K562 (cell line): Measurements from ENCODE around the gene VPS13D. TPM values are rescaled to one million over a fixed set of nuclear protein-coding genes. Genes with fewer than 3 reads are reported as not detected.

Source experiments
- ATAC-seq: fragments of 200-7000 bp; cut with Tn5 transposase; 3 replicates; pipeline ENCODE4 v1.9.1; 2020; ENCODE audit warnings: moderate library complexity
- BruUV-seq: library from RNA; stranded (reverse); fragments of 400-500 nt; replicated peaks from 2 replicates; lab custom pipeline; 2021; lab: Mats Ljungman, UMichigan
- CTCF ChIA-PET: fragments of 300-600 bp; formaldehyde crosslinking; extraction: SDS; loops from one replicate; lab custom pipeline; 2021; ENCODE audit warnings: low intra/inter-chr PET ratio; lab: Yijun Ruan, JAX
- POLR2A ChIA-PET: fragments of 300-600, 350-650 bp; sonication (Branson Sonifier 250); formaldehyde crosslinking; extraction: SDS; loops from one replicate; lab custom pipeline; 2021; ENCODE audit warnings: antibody characterized with exemption, inconsistent platforms; lab: Yijun Ruan, JAX
- DNase-seq, 4 experiments: peaks; one replicate each; pipeline versions ENCODE4 v3.0.0 to v3.0.0-alpha.2; 2011 to 2018; ENCODE audit warnings: low spot score in 3 of 4, mixed read lengths in 3 of 4; ENCODE audit errors: extremely low read depth in 1 of 4
- FAIRE-seq: peaks from 2 replicates; lab custom pipeline; 2011; peaks lifted over from hg19 to GRCh38; lab: Jason Lieb, UNC
- H2AFZ ChIP-seq: 2 replicates; pipeline ENCODE4 v1.6.0; 2011; ENCODE audit warnings: low read depth, low read length, control low read depth, inconsistent platforms
- H3K27ac ChIP-seq: fragments of 200-600 bp; 3 replicates; pipeline ENCODE4 v1.8.0; 2011; ENCODE audit warnings: low read depth, mild to moderate bottlenecking, control low read depth, inconsistent platforms, low read length, moderate library complexity, mixed read lengths; ENCODE audit errors: extremely low read depth
- H3K27me3 ChIP-seq, 2 experiments: fragments of 300-600 bp in 1 of 2; 2 replicates in 1 of 2; 3 replicates in 1 of 2; pipeline versions ENCODE4 v1.6.0 to v1.8.0; 2011; ENCODE audit warnings: inconsistent platforms in 2 of 2, low read length in 2 of 2, mild to moderate bottlenecking in 1 of 2, mixed read lengths in 1 of 2, moderate library complexity in 1 of 2; ENCODE audit not compliant: control insufficient read depth in 2 of 2, insufficient read depth in 2 of 2
- H3K36me3 ChIP-seq: fragments of 300-600 bp; 3 replicates; pipeline ENCODE4 v1.8.0; 2011; ENCODE audit warnings: mild to moderate bottlenecking, low read length, inconsistent platforms; ENCODE audit not compliant: control insufficient read depth, insufficient read depth
- H3K4me1 ChIP-seq, 2 experiments: fragments of 200-600 bp in 1 of 2; replicated peaks in 1 of 2; 2 replicates in 1 of 2; 3 replicates in 1 of 2; pipeline versions ENCODE4 v1.5.1 to v1.8.0; 2011; ENCODE audit warnings: inconsistent platforms in 2 of 2, low read length in 2 of 2, mild to moderate bottlenecking in 1 of 2, mixed read lengths in 1 of 2, moderate library complexity in 1 of 2; ENCODE audit not compliant: control insufficient read depth in 2 of 2, insufficient read depth in 2 of 2
- H3K4me2 ChIP-seq: 2 replicates; pipeline ENCODE4 v1.6.1; 2011; ENCODE audit warnings: low read length, control low read depth, inconsistent platforms, mixed read lengths; ENCODE audit not compliant: insufficient read depth
- H3K4me3 ChIP-seq: fragments of 200-600 bp; sonication (generic), shearing (Covaris generic); 2 replicates; pipeline ENCODE4 v1.5.1; 2016; ENCODE audit warnings: control low read depth, inconsistent platforms
- H3K79me2 ChIP-seq: fragments of 200-600 bp; 3 replicates; pipeline ENCODE4 v1.8.0; 2011; ENCODE audit warnings: low read length, inconsistent platforms; ENCODE audit not compliant: control insufficient read depth, insufficient read depth
- H3K9ac ChIP-seq, 2 experiments: 2 replicates each; pipeline versions ENCODE4 v1.6.0 to v1.6.1; 2011; ENCODE audit warnings: low read depth in 2 of 2, low read length in 2 of 2, control low read depth in 1 of 2, inconsistent platforms in 1 of 2, mild to moderate bottlenecking in 1 of 2, mixed read lengths in 1 of 2; ENCODE audit not compliant: insufficient read depth in 1 of 2
- H3K9me1 ChIP-seq: one replicate; pipeline ENCODE4 v1.6.0; 2011; ENCODE audit warnings: inconsistent platforms, mild to moderate bottlenecking, low read length, moderate library complexity; ENCODE audit not compliant: control insufficient read depth, insufficient read depth
- H3K9me3 ChIP-seq: replicated peaks from 2 replicates; pipeline ENCODE4 v1.5.1; 2011; ENCODE audit warnings: low read depth, low read length, inconsistent platforms; ENCODE audit not compliant: control insufficient read depth, insufficient read depth
- H4K20me1 ChIP-seq: replicated peaks from 2 replicates; pipeline ENCODE4 v1.6.1; 2011; ENCODE audit warnings: low read length, inconsistent platforms, mixed read lengths; ENCODE audit not compliant: control insufficient read depth, insufficient read depth
- ESRRA ChIP-seq: fragments of 450-650 bp; IDR thresholded peaks from 2 replicates; pipeline ENCODE4 v1.6.1; 2014; ENCODE audit warnings: low read depth, mild to moderate bottlenecking, moderate library complexity, borderline replicate concordance
- HDAC8 ChIP-seq: fragments of 450-650 bp; IDR thresholded peaks from 2 replicates; pipeline ENCODE4 v1.6.1; 2016; ENCODE audit warnings: mild to moderate bottlenecking, missing genetic modification characterization, moderate library complexity, missing compliant biosample characterization
- HMG20B ChIP-seq: fragments of 250-450 bp; sonication (Bioruptor Pico); IDR thresholded peaks from 2 replicates; pipeline ENCODE4 v1.5.0; 2021; ENCODE audit warnings: mild to moderate bottlenecking
- KLF1 ChIP-seq: fragments of 450-650 bp; IDR thresholded peaks from 2 replicates; pipeline ENCODE4 v1.6.1; 2016; ENCODE audit warnings: missing genetic modification characterization, missing compliant biosample characterization
- MEIS2 ChIP-seq: fragments of 450-650 bp; IDR thresholded peaks from 2 replicates; pipeline ENCODE4 v1.6.1; 2014; ENCODE audit warnings: mild to moderate bottlenecking; ENCODE audit not compliant: partially characterized antibody
- NR1H2 ChIP-seq: sonication (generic); formaldehyde crosslinking; IDR thresholded peaks from 2 replicates; pipeline ENCODE4 v1.4.0; 2020; ENCODE audit warnings: mild to moderate bottlenecking, missing genetic modification reagents
- NRF1 ChIP-seq, 2 experiments: fragments of 450-650 bp; IDR thresholded peaks in 1 of 2; conservative IDR thresholded peaks in 1 of 2; 2 replicates each; pipeline ENCODE4 v1.6.1; 2014; ENCODE audit warnings: mild to moderate bottlenecking in 2 of 2
- PKNOX1 ChIP-seq: fragments of 450-650 bp; IDR thresholded peaks from 2 replicates; pipeline ENCODE4 v1.6.1; 2016
- RBM25 ChIP-seq: fragments of 200-400 bp; formaldehyde crosslinking; IDR thresholded peaks from 2 replicates; pipeline ENCODE4 v1.6.1; 2018; ENCODE audit warnings: low read length, low read depth, moderate library complexity; ENCODE audit not compliant: severe bottlenecking
- SREBF1 ChIP-seq: fragments of 150-350 bp; IDR thresholded peaks from 2 replicates; pipeline ENCODE4 v1.6.1; 2014; ENCODE audit warnings: antibody characterized with exemption, low read depth, low read length, borderline replicate concordance
- TAF15 ChIP-seq: fragments of 200-400 bp; formaldehyde crosslinking; IDR thresholded peaks from 2 replicates; pipeline ENCODE4 v1.6.1; 2017; ENCODE audit warnings: mild to moderate bottlenecking, low read depth, low read length, moderate library complexity
- TBP ChIP-seq: optimal IDR thresholded peaks from 2 replicates; pipeline ENCODE3; 2011; ENCODE audit warnings: low read depth, low read length, improper control_type of control experiment
- WGBS: fragments of 100-300 bp; shearing (Covaris generic); methylation state at CpG from one replicate; pipeline ENCODE4 v1.1.6; 2016; ENCODE audit warnings: low coverage, mixed read lengths; ENCODE audit not compliant: insufficient coverage; ENCODE audit errors: missing lambda C conversion rate; 5-methylcytosine and 5-hydroxymethylcytosine counted together
- in situ Hi-C: fragments of 300-500 bp; cut with MboI; formaldehyde crosslinking; loops from 4 replicates; pipeline ENCODE4 v1.15.0; 2018; ENCODE audit warnings: inconsistent platforms, mixed read lengths
- intact Hi-C: fragments of 100-400 bp; cut with micrococcal nuclease; formaldehyde crosslinking; loops from 2 replicates; pipeline ENCODE4 v1.14.2; 2022
- polyA plus RNA-seq, 8 experiments: library from polyadenylated mRNA; depleted of rRNA in 4 of 8; stranded (reverse) in 5 of 8; unstranded in 3 of 8; fragments of >200 nt; fragmentation: Nextera tagmentation in 2 of 8; fragmentation: Illumina TruSeq in 1 of 8; extraction: Ambion mirVana in 2 of 8; extraction: Trizol in 1 of 8; gene quantifications; 2 replicates each; pipeline versions ENCODE4 v1.2.1 to v1.2.3, GENCODE V29; 2011 to 2014; ENCODE audit warnings: inconsistent platforms in 1 of 8, missing spikeins in 1 of 8
- total RNA-seq, 7 experiments: library from RNA; depleted of rRNA in 6 of 7; stranded (reverse); fragments of >200 nt in 6 of 7; fragmentation: Illumina TruSeq in 2 of 7; extraction: Trizol in 2 of 7; gene quantifications; 2 replicates each; pipeline versions ENCODE4 v1.2.1 to v1.2.3, GENCODE V29; 2011 to 2021; ENCODE audit warnings: low replicate concordance in 1 of 7
- TF ChIP-seq, protein P1 (sequence below): fragments of 250-450 bp; sonication (Bioruptor Pico); IDR thresholded peaks from 2 replicates; pipeline ENCODE4 v1.4.0; 2020; ENCODE audit warnings: mild to moderate bottlenecking, moderate library complexity

The VPS13D gene
- total and polyA plus RNA-seq, 9 of the 15 experiments (the other 6 are each of a cell fraction or from before 2014, with no cell fraction given), result 6.1 to 51.5 (median 38.5) TPM

DNA sequence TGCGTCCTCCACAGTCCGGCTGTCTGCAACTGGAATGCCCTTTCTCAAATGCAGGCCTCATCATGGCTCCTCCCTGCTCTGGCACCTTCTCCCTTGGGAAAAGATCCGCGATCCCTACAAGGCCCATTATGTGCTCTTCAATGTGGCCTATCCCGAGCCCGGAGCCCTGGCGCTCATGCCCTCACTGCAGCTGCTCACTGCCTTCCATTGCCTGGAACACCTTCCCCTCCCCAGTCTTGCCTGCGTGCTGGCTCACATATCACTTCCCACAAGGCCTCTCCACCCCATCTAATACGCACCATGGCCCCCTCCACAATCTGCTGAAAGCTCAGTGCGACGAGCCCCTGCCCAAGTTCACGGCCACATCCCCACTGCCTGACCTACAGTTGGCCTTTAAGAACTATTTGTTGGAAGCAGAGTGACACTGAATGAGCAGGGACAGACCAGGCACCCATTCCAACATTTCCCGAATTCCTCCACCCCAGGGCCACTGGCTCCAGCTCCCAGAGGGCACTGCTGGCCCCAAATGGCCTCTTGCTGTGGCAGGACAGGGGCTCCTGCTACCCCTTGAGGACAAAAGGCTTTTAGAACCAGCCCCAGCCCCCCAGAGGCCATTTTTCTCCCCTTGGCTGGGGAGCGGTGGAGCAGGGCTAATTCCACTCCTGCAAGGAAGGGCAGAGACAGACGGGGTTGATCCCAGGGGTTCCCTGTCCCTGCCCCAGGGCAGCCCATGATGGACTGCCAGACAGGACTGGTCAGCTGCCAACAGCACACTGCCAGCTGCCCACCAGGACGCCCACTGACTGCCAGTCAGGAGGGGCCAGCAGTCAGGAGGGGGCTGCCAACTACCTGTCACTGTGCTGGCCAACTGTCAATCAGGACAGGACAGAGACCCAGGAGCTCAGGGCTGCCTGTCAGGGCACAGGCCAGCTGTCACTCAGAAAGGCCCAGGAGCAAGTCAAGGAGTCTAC lies 323.4 kb downstream of the VPS13D start:
- peak overlapping the region; percentile 53 for H2AFZ ChIP-seq
- intact Hi-C loops (no loop called here), in situ Hi-C loops (no loop called here)
- ATAC-seq (no peak), FAIRE-seq (no peak), DNase-seq (peak in 1 of 4 experiments; percentile 25)
- CTCF ChIA-PET, result no interaction called here
- H3K36me3 ChIP-seq, result no peaks in the 10 kb centered on the region
- no peaks in the 10 kb centered on the region for H4K20me1 ChIP-seq
- H3K4me2 ChIP-seq, result no peak overlapping the region
- H3K79me2 ChIP-seq, result no peaks in the 10 kb centered on the region
- no peak for TF ChIP-seq NRF1 (conservative IDR thresholded peaks at IDR 0.05 in 1 of 2, IDR thresholded peaks at IDR 0.05 in 1 of 2)
- TF ChIP-seq SREBF1, result no peak
- TF ChIP-seq TAF15, result no peak
- peak; percentile 11 for TF ChIP-seq MEIS2
- no peak for TF ChIP-seq KLF1 (tag)
- no peak for TF ChIP-seq HMG20B
- peak; percentile 86 for TF ChIP-seq PKNOX1
- TF ChIP-seq ESRRA, result 0 out of 2 replicates have a peak, but pooled peaks have one; percentile 6
- TF ChIP-seq, protein P1, sequence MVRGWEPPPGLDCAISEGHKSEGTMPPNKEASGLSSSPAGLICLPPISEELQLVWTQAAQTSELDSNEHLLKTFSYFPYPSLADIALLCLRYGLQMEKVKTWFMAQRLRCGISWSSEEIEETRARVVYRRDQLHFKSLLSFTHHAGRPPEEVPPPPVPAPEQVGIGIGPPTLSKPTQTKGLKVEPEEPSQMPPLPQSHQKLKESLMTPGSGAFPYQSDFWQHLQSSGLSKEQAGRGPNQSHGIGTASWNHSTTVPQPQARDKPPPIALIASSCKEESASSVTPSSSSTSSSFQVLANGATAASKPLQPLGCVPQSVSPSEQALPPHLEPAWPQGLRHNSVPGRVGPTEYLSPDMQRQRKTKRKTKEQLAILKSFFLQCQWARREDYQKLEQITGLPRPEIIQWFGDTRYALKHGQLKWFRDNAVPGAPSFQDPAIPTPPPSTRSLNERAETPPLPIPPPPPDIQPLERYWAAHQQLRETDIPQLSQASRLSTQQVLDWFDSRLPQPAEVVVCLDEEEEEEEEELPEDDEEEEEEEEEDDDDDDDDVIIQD (CRISPR knock-in tag), result no peak
- no peak for TF ChIP-seq NR1H2
- TF ChIP-seq RBM25, result no peak
- no peak for TF ChIP-seq HDAC8 (tag)
- no peak for TF ChIP-seq TBP
- no peaks in the 10 kb centered on the region for H3K27me3 ChIP-seq
- peak overlapping the region; percentile 5; the same call in 2 of the 3 replicates for H3K27ac ChIP-seq
- POLR2A ChIA-PET, result interaction anchor here (0.8 to 1.4 kb wide), 2 partner anchors 16 to 34 kb away, joined by 3 to 4 read pairs; no protein-coding TSS in a partner anchor
- H3K4me3 ChIP-seq, result no peak overlapping the region
- 71% methylated on average over 15 of the region's 16 CpGs for WGBS
- no peaks in the 10 kb centered on the region for H3K9me1 ChIP-seq
- H3K9me3 ChIP-seq, result no peaks in the 10 kb centered on the region
- peaks cover 24 to 66% of the 10 kb centered on the region in 2 experiments for H3K4me1 ChIP-seq
- BruUV-seq, result TSS peak; percentile 41
- peak overlapping the region in 1 of 2 experiments; percentile 79; a peak in 2 of 4 replicates for H3K9ac ChIP-seq
